Activated T-helper 2 cell treated with anti-CD3 and anti-CD28 coated beads, Interferon-gamma antibody, Interleukin-2, Interleukin-4, amounts not matched to agents 10 μg/mL and 5 μg/mL and 100 μg/mL, durations not matched to agents 14 hours and 24 hours and 36 hours (primary cell): Measurements from ENCODE around the gene SRRM2. TPM values are rescaled to one million over a fixed set of nuclear protein-coding genes. Genes with fewer than 3 reads are reported as not detected.

Experiments used
- DNase-seq: peaks from one replicate; pipeline ENCODE4 v3.0.0; 2021; ENCODE audit warnings: low spot score
- H3K27ac Mint-ChIP-seq: one replicate; pipeline ENCODE4 v1.8.0; 2021; ENCODE audit warnings: mixed read lengths
- H3K27me3 Mint-ChIP-seq: one replicate; pipeline ENCODE4 v1.8.0; 2021; ENCODE audit warnings: low read depth, mixed read lengths
- H3K36me3 Mint-ChIP-seq: one replicate; pipeline ENCODE4 v1.8.0; 2021; ENCODE audit warnings: low read depth, mixed read lengths
- H3K4me1 Mint-ChIP-seq: one replicate; pipeline ENCODE4 v1.8.0; 2021; ENCODE audit warnings: low read depth, mixed read lengths
- H3K4me3 Mint-ChIP-seq: one replicate; pipeline ENCODE4 v1.8.0; 2021; ENCODE audit warnings: low read depth, mild to moderate bottlenecking, moderate library complexity, mixed read lengths
- H3K9me3 Mint-ChIP-seq: one replicate; pipeline ENCODE4 v1.8.0; 2021; ENCODE audit warnings: mixed read lengths
- intact Hi-C: fragments of 100-400 bp; cut with micrococcal nuclease; formaldehyde crosslinking; loops from one replicate; pipeline ENCODE4 v1.15.1; 2023
- total RNA-seq: library from RNA; stranded (reverse); gene quantifications from 2 replicates; pipeline ENCODE4 v1.2.3, GENCODE V29; 2022

The SRRM2 gene
- total RNA-seq, 1 donor from 2014 or later = 694 TPM

GRCh38 chr16:2764718-2765117 lies 12.3 kb downstream of the SRRM2 start:
- DNase-seq = no peak
- H3K27ac Mint-ChIP-seq = no peak overlapping the region
- H3K4me3 Mint-ChIP-seq = no peak overlapping the region
- intact Hi-C loops = no loop called here
- H3K9me3 Mint-ChIP-seq = no peaks in the 10 kb centered on the region
- no peaks in the 10 kb centered on the region for H3K27me3 Mint-ChIP-seq
- peaks cover 99% of the 10 kb centered on the region for H3K36me3 Mint-ChIP-seq
- peaks cover 10% of the 10 kb centered on the region for H3K4me1 Mint-ChIP-seq

- H3K36me3 Mint-ChIP-seq = peaks cover 97% of the 10 kb centered on the region
- H3K4me1 Mint-ChIP-seq = peaks cover 6% of the 10 kb centered on the region
- H3K4me3 Mint-ChIP-seq = no peak overlapping the region
- intact Hi-C loops = no loop called here
- no peaks in the 10 kb centered on the region for H3K27me3 Mint-ChIP-seq
- no peak overlapping the region for H3K27ac Mint-ChIP-seq
- no peaks in the 10 kb centered on the region for H3K9me3 Mint-ChIP-seq
- DNase-seq = no peak
Measured at GRCh38 chr16:2765462-2766404, 13.3 kb downstream of the SRRM2 start.

GRCh38 chr16:2766430-2767139 lies 14.1 kb downstream of the SRRM2 start:
- Mint-ChIP-seq H3K4me3 (no peak overlapping the region), H3K4me1 (peaks cover 6% of the 10 kb centered on the region), H3K36me3 (peaks cover 97% of the 10 kb centered on the region), H3K9me3 (no peaks in the 10 kb centered on the region), H3K27me3 (no peaks in the 10 kb centered on the region), H3K27ac (no peak overlapping the region)
- DNase-seq = no peak
- intact Hi-C loops = no loop called here

- Mint-ChIP-seq H3K27me3 (no peaks in the 10 kb centered on the region), H3K27ac (no peak overlapping the region), H3K4me3 (no peak overlapping the region), H3K9me3 (no peaks in the 10 kb centered on the region), H3K36me3 (peaks cover 97% of the 10 kb centered on the region), H3K4me1 (peaks cover 6% of the 10 kb centered on the region)
- intact Hi-C loops = no loop called here
- no peak for DNase-seq
Measured at GRCh38 chr16:2767140-2767731, 14.8 kb downstream of the SRRM2 start.

- intact Hi-C loops = no loop called here
- Mint-ChIP-seq H3K4me3 (no peak overlapping the region), H3K27ac (no peak overlapping the region), H3K36me3 (peaks cover 96% of the 10 kb centered on the region), H3K9me3 (no peaks in the 10 kb centered on the region), H3K4me1 (peaks cover 4% of the 10 kb centered on the region), H3K27me3 (no peaks in the 10 kb centered on the region)
- DNase-seq = no peak
Measured at GRCh38 chr16:2767891-2768290, 15.5 kb downstream of the SRRM2 start.

GRCh38 chr16:2768403-2769089 lies 16.1 kb downstream of the SRRM2 start:
- Mint-ChIP-seq H3K27me3 (no peaks in the 10 kb centered on the region), H3K9me3 (no peaks in the 10 kb centered on the region), H3K4me1 (peaks cover 4% of the 10 kb centered on the region), H3K36me3 (peaks cover 93% of the 10 kb centered on the region), H3K4me3 (no peak overlapping the region), H3K27ac (no peak overlapping the region)
- DNase-seq = no peak
- intact Hi-C loops = no loop called here

GRCh38 chr16:2769100-2769529 lies 16.7 kb downstream of the SRRM2 start:
- Mint-ChIP-seq H3K27ac (no peak overlapping the region), H3K27me3 (no peaks in the 10 kb centered on the region), H3K9me3 (no peaks in the 10 kb centered on the region), H3K36me3 (peaks cover 87% of the 10 kb centered on the region), H3K4me3 (no peak overlapping the region), H3K4me1 (peaks cover 4% of the 10 kb centered on the region)
- intact Hi-C loops = no loop called here
- DNase-seq = no peak

- no peak overlapping the region for H3K27ac Mint-ChIP-seq
- intact Hi-C loops = no loop called here
- no peak overlapping the region for H3K4me3 Mint-ChIP-seq
- no peaks in the 10 kb centered on the region for H3K9me3 Mint-ChIP-seq
- no peak for DNase-seq
- peaks cover 82% of the 10 kb centered on the region for H3K36me3 Mint-ChIP-seq
- peaks cover 4% of the 10 kb centered on the region for H3K4me1 Mint-ChIP-seq
- H3K27me3 Mint-ChIP-seq = no peaks in the 10 kb centered on the region
Measured at GRCh38 chr16:2769675-2770056, 17.2 kb downstream of the SRRM2 start.

GRCh38 chr16:2770057-2770951 lies 17.9 kb downstream of the SRRM2 start:
- intact Hi-C loops = no loop called here
- Mint-ChIP-seq H3K27me3 (no peaks in the 10 kb centered on the region), H3K4me3 (no peak overlapping the region), H3K9me3 (no peaks in the 10 kb centered on the region), H3K36me3 (peaks cover 77% of the 10 kb centered on the region), H3K4me1 (peaks cover 5% of the 10 kb centered on the region), H3K27ac (no peak overlapping the region)
- no peak for DNase-seq

- H3K27ac Mint-ChIP-seq = no peak overlapping the region
- H3K36me3 Mint-ChIP-seq = peaks cover 72% of the 10 kb centered on the region
- H3K4me3 Mint-ChIP-seq = no peak overlapping the region
- H3K27me3 Mint-ChIP-seq = no peaks in the 10 kb centered on the region
- no peak for DNase-seq
- H3K4me1 Mint-ChIP-seq = peaks cover 13% of the 10 kb centered on the region
- intact Hi-C loops = no loop called here
- no peaks in the 10 kb centered on the region for H3K9me3 Mint-ChIP-seq
Measured at GRCh38 chr16:2771496-2772402, 19.3 kb downstream of the SRRM2 start.
